Measurements from ENCODE around the gene NEMP2. TPM values are rescaled to one million over a fixed set of nuclear protein-coding genes. Genes with fewer than 3 reads are reported as not detected.
"Not testable (repeated sequence)": the region's sequence is repeated elsewhere in the genome, so short reads cannot be mapped to it uniquely, and the experiment has no call there.

NEMP2 gene
- total and polyA plus RNA-seq, 2 donors from 2014 or later, result 2.3 to 5.2 TPM

DNA sequence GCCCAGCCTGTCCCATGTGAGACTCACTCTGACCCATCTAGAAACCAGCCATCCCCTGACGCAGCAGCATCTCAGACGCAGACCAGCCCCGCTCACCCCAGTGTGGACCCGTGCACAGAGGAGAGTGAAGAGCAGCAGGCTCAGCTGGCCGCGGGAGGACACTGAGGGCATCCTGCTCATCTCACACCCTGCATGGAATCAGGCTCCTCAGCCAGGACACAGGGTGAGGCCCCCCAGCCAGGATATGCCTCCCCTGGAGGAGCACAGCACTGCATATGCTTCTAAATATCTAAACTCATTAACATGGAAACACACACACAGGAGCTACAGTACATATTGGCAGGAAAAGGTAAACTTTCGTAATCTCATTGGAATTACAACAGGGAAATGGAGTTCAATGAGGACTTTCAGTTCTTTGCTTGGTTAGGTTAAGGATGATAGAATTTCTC lies 34.4 kb downstream of the NEMP2 start:
- FAIRE-seq, result no peak
- peak in 1 of 5 donors; percentile 45 for DNase-seq
- H3K4me1 ChIP-seq (ENCODE audit: control insufficient read depth in 2 of 3, insufficient read depth in 2 of 3, low read depth in 1 of 3, low read length in 3 of 3), result no peaks in the 10 kb centered on the region
- TF ChIP-seq, protein P1, sequence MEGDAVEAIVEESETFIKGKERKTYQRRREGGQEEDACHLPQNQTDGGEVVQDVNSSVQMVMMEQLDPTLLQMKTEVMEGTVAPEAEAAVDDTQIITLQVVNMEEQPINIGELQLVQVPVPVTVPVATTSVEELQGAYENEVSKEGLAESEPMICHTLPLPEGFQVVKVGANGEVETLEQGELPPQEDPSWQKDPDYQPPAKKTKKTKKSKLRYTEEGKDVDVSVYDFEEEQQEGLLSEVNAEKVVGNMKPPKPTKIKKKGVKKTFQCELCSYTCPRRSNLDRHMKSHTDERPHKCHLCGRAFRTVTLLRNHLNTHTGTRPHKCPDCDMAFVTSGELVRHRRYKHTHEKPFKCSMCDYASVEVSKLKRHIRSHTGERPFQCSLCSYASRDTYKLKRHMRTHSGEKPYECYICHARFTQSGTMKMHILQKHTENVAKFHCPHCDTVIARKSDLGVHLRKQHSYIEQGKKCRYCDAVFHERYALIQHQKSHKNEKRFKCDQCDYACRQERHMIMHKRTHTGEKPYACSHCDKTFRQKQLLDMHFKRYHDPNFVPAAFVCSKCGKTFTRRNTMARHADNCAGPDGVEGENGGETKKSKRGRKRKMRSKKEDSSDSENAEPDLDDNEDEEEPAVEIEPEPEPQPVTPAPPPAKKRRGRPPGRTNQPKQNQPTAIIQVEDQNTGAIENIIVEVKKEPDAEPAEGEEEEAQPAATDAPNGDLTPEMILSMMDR (IDR thresholded peaks at IDR 0.05; ENCODE audit: borderline replicate concordance, extremely low read depth, insufficient read depth), result no peak
- no peaks in the 10 kb centered on the region for H3K9me3 ChIP-seq (ENCODE audit: control insufficient read depth in 2 of 3, insufficient read depth in 1 of 3, low read length in 3 of 3)
- no peak overlapping the region for H3K27ac ChIP-seq (ENCODE audit: low read depth in 2 of 2, low read length in 2 of 2)
- H3K36me3 ChIP-seq (ENCODE audit: control insufficient read depth in 2 of 3, insufficient read depth in 3 of 3, low read length in 3 of 3), result peaks cover 0 to 6% (median 3%) of the 10 kb centered on the region in 3 donors
- H3K27me3 ChIP-seq (ENCODE audit: control insufficient read depth, insufficient read depth, low read length), result no peaks in the 10 kb centered on the region
- H3K9ac ChIP-seq (ENCODE audit: low read length in 3 of 3), result no peak overlapping the region
- no peak overlapping the region for H3K4me3 ChIP-seq (ENCODE audit: low read length in 3 of 3)
- intact Hi-C loops (cut with DNase I), result no loop called here

DNA sequence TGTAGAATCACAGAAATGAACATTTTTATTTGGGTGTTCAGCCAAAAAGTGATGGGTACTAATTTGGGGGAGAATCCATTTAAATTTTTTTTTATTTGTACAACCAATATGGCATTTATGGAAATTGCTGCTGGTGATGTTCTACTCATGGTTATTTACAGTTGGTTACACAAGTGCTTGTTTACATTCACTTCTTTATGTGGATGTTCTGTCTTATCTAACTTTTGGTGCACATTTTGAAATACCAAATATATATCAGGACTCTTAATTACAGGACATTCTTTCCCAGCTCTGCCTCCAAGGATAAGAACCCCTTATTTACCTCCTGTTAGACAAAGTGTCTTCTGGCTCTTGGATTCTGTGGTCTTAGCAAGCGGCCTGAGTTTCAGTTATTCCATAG lies 35.2 kb downstream of the NEMP2 start:
- DNase-seq, result no peak
- Histone ChIP-seq H3K36me3 (ENCODE audit: control insufficient read depth in 2 of 3, insufficient read depth in 3 of 3, low read length in 3 of 3) (peaks cover 0 to 2% (median 0%) of the 10 kb centered on the region in 3 donors), H3K4me1 (ENCODE audit: control insufficient read depth in 2 of 3, insufficient read depth in 2 of 3, low read depth in 1 of 3, low read length in 3 of 3) (no peaks in the 10 kb centered on the region), H3K9ac (ENCODE audit: low read length in 3 of 3) (no peak overlapping the region), H3K9me3 (ENCODE audit: control insufficient read depth in 2 of 3, insufficient read depth in 1 of 3, low read length in 3 of 3) (no peaks in the 10 kb centered on the region), H3K4me3 (ENCODE audit: low read length in 3 of 3) (no peak overlapping the region), H3K27me3 (ENCODE audit: control insufficient read depth, insufficient read depth, low read length) (no peaks in the 10 kb centered on the region), H3K27ac (ENCODE audit: low read depth in 2 of 2, low read length in 2 of 2) (no peak overlapping the region)
- intact Hi-C loops (cut with DNase I), result no loop called here
- TF ChIP-seq, protein P1 (IDR thresholded peaks at IDR 0.05; ENCODE audit: borderline replicate concordance, extremely low read depth, insufficient read depth), result no peak
- FAIRE-seq, result no peak

DNA sequence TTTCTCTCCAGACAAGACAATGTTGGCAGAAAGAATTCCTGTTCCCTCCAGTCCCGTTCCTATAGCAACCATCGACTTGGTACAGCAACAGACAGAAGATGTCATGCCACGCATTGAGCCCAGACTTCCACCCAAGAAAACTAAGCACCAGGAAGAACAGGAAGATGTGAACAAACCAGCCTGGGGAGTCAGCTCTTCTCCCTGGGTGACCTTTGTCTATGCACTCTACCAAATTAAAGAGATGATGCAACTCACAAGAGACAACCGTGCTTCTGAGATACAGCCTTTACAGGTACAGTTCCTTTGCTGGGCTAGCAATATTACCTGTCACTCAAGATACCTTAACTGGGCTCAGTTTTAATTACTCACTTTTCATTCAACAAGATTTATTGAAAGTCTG lies 37.1 kb downstream of the NEMP2 start:
- intact Hi-C loops (cut with DNase I), result no loop called here
- Histone ChIP-seq H3K27ac (ENCODE audit: low read depth in 2 of 2, low read length in 2 of 2) (no peak overlapping the region), H3K9me3 (ENCODE audit: control insufficient read depth in 2 of 3, insufficient read depth in 1 of 3, low read length in 3 of 3) (no peaks in the 10 kb centered on the region), H3K9ac (ENCODE audit: low read length in 3 of 3) (no peak overlapping the region), H3K4me1 (ENCODE audit: control insufficient read depth in 2 of 3, insufficient read depth in 2 of 3, low read depth in 1 of 3, low read length in 3 of 3) (no peaks in the 10 kb centered on the region), H3K27me3 (ENCODE audit: control insufficient read depth, insufficient read depth, low read length) (no peaks in the 10 kb centered on the region), H3K36me3 (ENCODE audit: control insufficient read depth in 2 of 3, insufficient read depth in 3 of 3, low read length in 3 of 3) (no peaks in the 10 kb centered on the region), H3K4me3 (ENCODE audit: low read length in 3 of 3) (no peak overlapping the region)
- DNase-seq, result no peak
- TF ChIP-seq, protein P1 (IDR thresholded peaks at IDR 0.05; ENCODE audit: borderline replicate concordance, extremely low read depth, insufficient read depth), result no peak
- FAIRE-seq, result no peak

DNA sequence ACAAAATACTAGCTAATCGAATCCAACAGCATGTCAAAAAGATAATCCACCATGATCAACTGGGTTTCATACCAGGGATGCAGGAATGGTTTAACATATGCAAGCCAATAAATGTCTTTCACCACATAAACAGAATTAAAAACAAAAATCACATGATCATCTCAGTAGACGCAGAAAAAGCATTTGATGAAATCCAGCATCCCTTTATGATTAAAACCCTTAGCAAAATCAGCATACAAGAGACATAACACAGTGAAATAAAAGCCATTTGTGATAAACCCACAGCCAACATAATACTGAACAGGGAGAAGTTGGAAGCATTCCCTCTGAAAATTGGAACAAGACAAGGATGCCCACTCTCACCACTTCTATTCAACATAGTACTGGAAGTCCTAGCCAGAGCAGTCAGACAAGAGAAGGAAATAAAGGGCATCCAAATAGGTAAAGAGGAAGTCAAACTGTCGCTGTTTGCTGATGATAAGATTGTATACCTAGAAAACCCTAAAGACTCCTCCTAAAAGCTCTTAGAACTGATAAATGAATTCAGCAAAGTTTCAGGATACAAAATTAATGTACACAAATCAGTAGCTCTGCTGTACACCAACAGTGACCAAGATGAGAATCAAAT lies 39.8 kb downstream of the NEMP2 start:
- DNase-seq; FAIRE-seq; H3K27me3 ChIP-seq (ENCODE audit: control insufficient read depth, insufficient read depth, low read length); H3K27ac ChIP-seq (ENCODE audit: low read depth in 2 of 2, low read length in 2 of 2); H3K36me3 ChIP-seq (ENCODE audit: control insufficient read depth in 2 of 3, insufficient read depth in 3 of 3, low read length in 3 of 3); H3K9me3 ChIP-seq (ENCODE audit: control insufficient read depth in 2 of 3, insufficient read depth in 1 of 3, low read length in 3 of 3); H3K9ac ChIP-seq (ENCODE audit: low read length in 3 of 3); H3K4me3 ChIP-seq (ENCODE audit: low read length in 3 of 3); intact Hi-C loops (cut with DNase I); H3K4me1 ChIP-seq (ENCODE audit: control insufficient read depth in 2 of 3, insufficient read depth in 2 of 3, low read depth in 1 of 3, low read length in 3 of 3): not testable (repeated sequence)

Data from kidney (tissue), 14 donors.